Stimulated activated CD4-positive, alpha-beta T cell treated with anti-CD3 and anti-CD28 coated beads, Interleukin-2, amount 100 ng/mL, for 48 hours (primary cell): ENCODE data around the gene TMEM138.

Source experiments
- DNase-seq, 2 donors: peaks; one replicate each; pipeline ENCODE4 v3.0.0-alpha.2; 2020

The TMEM138 gene

DNA sequence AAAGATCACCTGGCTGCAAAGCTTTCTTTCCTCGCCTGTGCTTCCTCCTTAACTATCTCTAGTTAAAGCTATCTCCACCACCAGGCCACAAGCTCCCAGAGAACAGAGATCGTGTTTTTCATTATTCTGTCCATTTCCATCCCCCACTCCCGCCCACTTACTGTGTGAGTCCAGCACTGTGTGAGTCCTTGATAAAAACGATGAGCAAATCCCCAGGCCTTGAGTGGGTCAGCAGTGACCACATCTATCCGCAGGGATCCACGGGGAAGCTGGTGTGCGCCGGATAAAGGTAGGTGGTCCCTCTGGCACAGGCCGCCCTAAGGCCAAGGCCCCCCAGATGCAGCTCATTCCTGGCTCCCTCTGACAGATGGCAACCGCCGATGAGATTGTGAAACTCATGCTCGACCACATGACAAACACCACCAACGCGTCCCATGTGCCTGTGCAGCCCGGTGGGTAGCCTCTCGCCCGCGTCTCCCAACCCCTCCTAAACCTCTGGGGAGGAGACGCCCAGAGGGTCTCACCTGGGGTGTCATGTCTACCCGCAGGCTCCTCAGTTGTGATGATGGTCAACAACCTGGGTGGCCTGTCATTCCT is 19.9 kb upstream of the TMEM138 start:
- DNase-seq = no peak

DNA sequence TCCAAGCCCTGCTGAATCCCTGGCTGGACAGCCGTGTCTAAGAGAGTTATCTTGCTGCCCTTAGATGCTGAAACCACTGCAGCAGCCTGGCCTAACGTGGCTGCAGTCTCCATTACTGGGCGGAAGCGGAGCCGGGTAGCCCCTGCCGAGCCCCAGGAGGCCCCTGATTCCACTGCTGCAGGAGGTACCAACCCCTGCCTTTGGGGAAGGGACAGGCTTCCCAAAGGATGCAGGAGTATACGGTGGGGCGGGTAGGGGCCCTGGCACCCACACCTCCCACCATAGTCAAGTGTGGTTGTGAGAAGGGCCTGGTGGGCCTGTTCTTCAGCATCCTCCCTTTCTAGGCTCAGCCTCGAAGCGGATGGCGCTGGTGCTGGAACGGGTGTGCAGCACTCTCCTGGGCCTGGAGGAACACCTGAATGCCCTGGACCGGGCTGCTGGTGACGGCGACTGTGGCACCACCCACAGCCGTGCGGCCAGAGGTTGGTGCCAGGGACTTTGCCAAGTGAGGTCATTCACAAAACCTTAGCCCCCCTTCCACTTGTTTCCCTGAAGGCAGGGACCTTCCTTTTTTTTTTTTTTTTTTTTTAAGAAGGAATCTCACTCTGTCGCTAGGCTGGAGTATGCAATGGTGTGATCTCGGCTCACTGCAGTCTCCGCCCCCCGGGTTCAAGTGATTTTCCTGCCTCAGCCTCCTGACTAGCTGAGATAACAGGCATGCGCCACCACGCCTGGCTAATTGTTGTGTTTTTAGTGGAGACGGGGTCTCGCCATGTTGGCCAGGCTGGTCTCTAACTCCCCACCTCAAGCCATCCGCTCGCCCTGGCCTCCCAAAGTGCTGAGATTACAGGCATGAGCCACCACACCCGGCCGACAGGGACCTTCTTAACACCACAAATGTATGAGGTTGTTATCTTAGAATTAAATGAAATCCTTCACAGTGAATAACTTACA is 18.1 kb upstream of the TMEM138 start:
- DNase-seq = no peak

DNA sequence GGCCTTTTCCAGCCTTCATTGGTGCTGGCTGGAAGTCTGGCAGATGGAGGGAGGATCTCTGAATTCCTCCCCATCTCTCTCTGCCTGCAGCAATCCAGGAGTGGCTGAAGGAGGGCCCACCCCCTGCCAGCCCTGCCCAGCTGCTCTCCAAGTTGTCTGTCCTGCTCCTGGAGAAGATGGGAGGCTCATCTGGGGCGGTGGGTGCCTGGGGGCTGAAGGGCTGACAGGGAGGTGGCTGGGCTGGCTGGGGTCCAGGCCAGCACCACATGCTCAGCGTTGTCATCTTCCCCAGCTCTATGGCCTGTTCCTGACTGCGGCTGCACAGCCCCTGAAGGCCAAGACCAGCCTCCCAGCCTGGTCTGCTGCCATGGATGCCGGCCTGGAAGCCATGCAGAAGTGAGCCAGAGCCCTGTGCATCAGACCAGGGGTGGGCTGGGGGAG is 17.0 kb upstream of the TMEM138 start:
- no peak for DNase-seq

DNA sequence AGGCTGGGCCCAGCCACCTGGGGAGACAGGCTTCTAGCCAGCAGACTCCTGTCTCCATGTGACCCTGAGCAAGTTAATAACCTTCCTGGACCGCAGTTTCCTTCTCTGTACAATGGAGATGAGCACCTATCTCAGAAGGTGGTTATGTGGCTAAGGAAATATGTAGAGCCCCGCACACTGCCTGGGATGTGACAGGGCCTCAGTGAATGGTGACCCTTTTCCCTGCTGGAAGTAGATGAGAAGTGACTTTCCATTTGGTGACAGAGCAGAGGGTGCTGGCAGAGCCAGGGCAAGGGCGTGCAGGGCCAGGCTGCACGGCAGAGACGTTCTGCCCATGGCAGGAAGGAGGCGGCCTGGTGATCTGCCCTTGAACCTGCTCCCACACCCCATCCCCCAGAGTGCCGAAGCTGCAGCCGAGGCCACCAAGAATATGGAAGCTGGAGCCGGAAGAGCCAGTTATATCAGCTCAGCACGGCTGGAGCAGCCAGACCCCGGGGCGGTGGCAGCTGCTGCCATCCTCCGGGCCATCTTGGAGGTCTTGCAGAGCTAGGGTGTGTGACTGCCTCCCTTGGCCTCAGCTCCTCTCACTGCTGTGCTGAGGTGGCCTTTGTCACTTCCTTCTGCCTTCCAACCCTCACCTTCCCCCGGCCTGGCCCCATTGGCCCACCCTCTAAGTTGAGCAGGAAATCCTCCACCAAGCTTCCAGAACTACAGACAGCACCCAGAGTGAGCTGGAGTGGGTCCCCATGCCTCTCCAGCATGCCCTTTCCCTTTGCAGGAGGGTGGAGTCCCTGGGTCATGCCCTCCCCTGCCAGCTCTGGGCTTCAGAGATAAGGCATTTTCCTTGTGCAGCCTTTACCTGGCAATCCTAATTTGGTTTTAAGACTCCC is 16.0 kb upstream of the TMEM138 start:
- no peak for DNase-seq

DNA sequence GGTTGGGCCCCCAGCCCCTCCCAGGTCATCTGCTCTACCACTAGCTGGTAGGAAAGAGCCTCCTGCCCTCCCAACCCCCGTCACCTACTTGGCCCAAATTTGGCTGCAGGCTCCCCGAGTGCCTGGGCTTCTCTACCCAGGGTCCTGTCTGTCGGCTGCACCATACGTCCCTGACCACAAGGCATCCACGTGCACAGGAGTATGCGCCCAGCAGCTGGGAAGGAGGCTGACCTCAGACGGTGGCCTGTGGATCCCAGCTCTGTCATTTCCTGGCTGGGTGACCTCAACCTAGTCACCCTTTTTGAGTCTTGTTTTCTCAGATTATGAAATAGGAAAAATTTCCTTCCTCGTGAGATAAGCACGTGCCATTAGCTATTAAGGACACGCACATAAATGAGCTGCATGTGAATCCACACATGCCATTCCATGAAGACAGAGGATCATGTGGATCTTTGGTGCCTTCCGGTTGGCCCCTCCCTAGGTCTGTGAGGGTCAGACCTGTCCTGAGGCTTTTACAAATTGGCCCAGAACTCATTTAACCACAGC is 14.2 kb upstream of the TMEM138 start:
- no peak for DNase-seq

DNA sequence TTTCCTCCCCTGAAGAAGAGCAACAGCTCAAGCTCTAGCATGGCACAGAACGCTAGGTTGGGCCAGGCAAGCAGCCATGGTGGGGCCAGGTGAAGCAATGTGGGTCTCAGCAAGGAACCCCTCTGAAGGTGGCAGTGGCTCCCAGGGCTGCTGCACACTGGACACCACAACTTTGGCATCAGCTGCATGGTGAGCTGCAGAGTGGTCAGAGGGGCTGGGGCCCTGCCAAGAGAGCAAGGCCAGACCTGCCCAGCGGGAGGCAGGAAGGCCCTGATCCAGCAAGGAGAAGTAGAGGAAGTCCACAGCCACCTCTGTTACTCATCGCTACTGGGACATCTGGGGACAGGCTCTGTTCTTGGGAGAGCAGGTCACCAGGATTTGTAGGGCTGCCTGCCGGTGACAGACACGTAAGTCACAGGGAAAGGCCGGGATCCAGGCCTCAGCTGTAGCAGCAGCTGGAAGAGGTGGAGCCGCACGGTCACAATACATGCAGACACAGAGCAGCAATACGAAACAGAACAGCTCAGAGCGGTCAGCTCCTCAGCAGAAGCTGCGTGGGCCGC is 12.9 kb upstream of the TMEM138 start:
- no peak for DNase-seq

DNA sequence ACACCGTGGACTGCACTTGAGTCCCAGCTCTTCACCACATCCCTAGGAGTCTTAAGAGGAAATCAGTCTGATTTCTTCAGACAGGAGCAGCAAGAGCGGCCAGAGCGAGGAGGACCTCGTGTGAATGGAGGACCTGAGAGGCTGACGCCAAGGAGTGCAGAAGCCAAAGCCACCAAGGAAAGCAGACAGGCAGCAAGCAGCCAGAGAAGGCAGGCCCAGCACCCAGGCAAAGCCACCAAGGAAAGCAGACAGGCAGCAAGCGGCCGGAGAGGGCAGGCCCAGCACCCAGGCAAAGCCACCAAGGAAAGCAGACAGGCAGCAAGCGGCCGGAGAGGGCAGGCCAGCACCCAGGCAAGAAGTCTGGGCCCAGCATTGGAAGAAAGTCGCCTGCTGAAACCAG is 12.3 kb upstream of the TMEM138 start:
- DNase-seq = no peak

DNA sequence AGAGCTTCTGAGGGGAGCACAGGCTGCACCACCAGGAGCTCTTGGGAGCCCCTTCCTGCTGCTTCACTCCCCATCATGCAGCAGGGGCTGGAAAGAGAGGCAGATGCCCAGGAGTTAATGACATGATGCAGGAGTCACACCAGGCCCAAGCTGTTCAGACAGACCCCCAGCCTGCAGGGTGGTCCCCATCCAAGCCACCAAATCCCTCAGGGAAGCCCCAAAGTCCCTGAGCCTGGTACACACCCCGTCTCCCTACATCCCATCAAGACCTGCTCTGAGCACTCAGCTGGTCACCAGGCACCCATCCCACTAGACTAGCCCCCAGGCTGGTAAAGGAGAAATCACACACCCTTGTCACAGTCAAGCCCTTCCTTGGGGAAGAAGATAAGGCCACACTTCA is 11.8 kb upstream of the TMEM138 start:
- no peak for DNase-seq

DNA sequence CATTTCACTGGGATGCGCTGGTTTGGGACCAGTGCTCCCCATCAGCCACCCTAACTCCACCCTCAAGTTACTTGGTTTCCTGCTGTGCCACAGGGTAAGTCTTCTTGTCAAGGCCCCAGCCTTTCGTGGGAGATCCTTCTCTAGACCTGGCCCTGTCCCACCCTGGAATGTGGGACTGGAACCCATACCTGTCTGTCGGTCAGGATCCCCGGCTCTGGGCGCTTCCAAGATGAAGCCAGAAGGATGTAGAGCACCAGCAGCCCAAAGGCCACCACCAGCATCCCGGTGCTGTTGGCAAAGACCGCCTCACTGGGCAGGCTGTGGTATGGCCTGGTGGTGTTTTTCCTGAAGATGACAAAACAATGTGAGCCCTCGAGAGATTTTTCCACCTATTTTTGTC is 11.4 kb upstream of the TMEM138 start:
- no peak for DNase-seq

DNA sequence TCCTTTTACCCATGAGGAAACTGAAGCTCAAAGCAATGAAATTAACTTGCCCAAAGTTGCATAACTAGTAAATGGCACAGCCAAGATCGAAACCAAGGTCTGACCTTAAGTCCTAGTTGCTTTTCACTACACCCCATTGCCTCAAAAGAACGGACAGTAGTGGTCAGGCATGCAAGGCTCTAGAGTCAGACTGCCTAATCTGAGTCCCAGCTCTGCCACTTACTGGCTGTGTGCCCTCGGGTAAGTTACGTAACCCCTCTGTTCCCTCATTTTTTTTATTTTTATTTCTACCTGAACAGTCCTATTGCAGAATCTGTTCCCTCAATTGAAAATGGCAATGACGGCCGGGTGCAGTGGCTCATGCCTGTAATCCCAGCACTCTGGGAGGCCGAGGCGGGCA is 10.1 kb upstream of the TMEM138 start:
- DNase-seq = no peak

DNA sequence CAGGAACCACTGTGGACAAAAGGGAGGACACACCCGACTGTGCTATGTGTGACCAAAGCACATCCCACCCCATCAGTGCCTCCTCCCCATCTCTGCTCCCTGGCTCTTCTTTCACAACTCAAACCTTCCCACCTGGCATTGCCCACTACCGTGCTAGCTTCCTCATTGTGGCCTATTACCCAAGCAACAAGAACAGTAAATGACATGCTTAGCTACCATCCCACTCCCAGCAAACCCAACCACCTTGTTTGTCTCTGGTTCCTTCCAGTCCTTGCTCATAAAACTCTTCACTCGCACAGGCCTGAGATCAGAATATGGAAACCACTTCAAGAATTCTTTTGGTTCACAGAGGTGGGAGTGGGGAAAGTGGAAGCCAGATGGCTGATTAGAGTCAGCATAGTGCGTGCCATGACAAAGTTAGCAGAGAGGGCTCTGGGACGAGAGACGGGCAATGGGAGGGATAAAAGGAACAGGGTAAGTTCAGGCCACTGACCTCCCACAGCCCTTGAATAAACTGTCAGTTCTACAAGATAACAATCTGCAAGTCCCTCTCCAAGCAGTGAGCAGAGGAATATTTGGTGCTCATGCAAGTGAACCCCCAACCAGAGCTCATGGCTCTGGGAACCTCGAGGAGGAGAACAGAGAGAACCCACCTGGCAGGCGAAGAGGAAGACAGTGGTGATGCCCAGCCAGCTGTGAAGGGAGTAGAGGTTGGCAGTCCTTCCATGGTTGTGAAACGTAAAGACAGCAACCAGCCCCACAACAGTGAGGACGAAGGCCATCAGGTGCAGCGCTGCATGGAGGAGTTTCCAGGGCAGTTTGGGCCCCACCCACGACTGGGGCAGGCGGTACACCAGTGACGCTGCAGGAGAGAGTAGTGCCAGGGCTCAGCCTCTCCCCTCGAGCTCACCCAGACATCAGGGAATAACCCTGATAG is 8.8 kb upstream of the TMEM138 start:
- no peak for DNase-seq

DNA sequence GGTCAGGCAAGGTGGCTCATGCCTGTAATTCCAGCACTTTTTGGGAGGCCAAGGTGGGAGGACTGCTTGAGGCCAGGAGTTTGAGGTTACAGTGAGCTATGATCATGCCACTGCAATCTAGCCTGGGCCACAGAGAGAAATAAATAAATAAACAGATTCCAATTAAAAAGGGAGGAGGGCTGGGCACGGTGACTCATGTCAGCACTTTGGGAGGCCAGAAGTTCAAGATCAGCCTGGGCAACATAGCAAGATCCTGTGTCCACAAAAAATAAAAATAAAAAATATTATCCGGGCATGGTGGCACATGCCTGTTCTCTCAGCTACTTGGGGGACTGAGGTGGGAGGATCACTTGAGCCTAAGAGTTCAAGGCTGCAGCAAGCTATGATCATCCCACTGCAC is 8.0 kb upstream of the TMEM138 start:
- no peak for DNase-seq

DNA sequence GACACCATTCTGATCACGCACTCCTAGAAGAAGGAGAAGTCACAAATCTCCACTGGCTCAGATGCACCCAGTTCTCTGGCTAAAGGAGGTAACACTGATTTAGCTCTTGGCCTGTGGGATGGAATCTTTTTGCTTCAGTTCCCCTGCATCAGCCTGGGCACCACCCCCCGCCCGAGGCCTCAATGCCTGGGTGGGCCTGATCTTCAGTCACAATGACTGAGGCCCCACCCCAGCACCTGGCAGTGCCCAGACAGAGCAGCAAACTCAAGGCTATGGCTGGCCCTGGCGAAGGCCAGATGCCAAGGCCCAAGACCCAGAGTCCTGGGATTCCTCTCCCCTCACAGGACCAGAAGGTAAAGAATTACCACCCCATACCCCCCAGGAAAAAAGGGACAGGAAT is 5.5 kb upstream of the TMEM138 start:
- DNase-seq = no peak

DNA sequence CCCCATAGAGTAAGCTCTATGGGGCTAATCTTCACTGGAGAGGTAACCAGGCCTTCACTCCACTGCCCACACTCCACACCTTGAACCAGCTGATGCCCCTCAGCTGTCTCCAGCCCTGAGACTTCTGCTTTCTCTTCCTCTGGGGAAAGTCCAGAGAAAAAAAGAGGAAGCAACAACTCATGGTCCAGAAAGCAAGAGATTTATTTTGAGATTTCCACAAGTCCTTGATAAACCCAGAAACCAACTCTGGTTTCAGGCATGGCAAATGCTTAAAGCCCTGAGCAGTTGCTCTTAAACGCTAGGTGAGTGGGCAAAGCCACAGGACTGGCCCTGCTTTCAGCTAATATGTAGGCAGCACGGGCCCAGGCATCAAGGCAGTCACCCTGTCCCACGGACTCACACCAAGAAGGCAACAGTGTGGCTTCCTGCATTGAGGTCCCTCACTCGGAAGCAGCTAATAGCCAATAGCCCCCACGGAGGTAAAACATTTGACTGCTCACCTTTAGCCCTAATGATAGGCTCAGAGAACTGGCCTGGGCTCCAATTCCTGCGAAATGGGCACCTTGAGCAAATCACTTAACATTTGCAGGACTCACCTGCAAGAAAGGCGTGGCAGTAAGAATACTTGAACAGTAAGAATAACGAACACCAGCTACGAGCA is 4.8 kb upstream of the TMEM138 start:
- DNase-seq = no peak

DNA sequence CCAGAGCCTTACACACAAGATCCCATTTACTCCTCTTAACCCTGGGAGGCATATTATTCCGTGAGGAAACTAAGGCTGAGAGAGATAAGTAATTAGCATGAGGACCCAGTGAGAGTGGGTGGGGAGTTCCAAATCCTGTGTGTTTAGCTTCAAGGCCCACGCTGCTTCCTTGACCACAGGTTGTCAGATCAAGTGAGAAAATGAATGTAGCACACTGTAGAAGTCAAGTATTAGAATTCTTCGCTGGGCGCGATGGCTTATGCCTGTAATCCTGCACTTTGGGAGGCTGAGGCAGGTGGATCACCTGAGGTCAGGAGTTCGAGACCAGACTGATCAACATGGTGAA is 4.3 kb upstream of the TMEM138 start:
- no peak for DNase-seq

DNA sequence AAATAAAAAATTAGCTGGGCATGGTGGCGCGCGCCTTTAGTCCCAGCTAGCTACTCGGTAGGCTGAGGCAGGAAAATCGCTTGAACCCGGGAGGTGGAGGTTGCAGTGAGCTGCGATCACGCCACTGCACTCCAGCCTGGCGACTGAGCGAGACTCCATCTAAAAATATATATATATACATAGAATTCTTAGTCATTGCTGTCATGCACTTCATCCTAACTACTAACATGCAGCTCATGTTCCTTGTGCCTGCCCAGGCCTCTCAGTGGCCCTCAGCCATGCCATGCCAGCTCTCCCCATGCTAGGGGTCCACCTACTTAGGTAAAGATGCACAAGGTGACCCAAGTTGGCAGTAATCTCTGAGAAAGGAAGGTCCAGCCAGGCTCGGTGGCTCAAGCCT is 3.6 kb upstream of the TMEM138 start:
- no peak for DNase-seq

DNA sequence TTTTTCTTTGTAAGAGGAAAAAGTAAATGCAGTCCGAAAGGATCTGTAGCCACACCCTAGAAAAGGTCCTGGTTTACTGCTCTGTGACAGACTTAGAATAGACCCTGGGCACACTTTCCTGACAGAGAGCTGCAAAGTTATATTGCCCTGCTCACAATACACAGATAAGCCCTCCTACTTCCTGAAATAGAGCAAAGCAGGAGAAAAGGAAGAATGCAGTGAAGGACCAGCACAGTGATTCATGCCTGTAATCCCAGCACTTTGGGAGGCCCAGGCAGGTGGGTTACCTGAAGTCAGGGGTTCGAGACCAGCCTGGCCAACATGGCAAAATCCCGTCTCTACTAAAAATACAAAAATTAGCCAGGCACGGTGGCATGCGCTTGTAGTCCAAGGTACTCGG is 2.7 kb upstream of the TMEM138 start:
- DNase-seq = no peak

DNA sequence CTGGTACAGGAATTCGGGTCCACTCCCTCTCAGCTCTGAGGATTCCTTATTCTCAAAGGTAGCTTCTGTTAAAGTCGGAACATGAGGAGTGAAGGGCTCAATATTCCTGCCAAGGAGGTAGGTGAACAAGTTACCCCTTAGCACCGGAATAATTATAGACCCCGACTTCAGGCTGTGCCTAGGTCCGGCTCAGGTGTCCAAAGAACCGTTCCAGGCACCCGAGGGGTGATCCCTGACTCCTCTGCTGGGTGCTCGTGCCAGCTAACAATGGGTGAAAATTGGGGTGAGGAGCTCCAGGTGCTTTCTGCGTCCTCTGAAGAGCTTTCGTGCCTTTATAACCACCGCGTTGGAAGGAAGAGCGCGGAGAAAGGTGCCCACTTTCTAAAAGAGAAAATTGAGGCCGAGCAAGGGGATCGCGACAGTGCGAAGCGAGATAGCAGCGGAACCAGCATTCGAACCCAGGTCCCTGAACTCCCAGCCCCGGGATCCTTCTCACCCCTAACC is 885 bp upstream of the TMEM138 start:
- DNase-seq = no peak

DNA sequence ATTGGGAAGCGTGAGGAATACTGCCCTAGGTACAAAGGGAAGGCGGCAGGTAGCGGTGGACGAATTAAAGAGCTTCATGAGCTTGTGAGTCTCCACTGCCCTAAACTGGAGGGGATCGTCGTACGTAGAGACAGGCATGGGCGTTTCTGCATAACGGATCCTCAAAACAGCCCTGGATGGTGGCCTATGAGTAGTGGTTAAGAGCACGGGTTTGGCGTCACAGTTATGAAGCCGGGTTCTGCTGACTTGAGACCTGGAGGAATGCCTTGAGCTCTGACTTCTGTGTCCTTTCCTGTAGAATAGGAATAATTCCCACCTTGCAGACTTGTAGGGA is 335 bp downstream of the TMEM138 start:
- peak; percentile 14 to 19 for DNase-seq

DNA sequence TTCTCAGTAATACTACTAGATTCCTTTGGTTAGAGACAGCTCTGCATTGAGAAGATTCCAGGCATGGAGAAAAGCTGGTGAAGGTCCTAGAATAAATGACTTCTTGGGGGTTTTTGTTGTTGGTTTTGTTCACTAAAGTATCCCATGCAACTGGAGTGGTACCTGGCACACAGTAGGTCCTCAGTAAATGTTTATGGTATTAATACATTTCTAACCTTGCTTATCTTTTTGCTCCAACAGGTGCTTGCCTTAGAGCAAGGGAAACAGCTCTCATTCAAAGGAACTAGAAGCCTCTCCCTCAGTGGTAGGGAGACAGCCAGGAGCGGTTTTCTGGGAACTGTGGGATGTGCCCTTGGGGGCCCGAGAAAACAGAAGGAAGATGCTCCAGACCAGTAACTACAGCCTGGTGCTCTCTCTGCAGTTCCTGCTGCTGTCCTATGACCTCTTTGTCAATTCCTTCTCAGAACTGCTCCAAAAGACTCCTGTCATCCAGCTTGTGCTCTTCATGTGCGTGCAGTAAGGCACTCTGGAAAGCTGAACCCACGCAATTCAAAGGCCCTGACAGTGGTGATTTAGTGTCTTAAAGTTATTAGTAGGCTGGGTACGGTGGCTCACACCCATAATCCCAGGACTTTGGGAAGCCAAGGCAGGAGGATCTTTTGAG is 2.0 kb downstream of the TMEM138 start:
- no peak for DNase-seq

DNA sequence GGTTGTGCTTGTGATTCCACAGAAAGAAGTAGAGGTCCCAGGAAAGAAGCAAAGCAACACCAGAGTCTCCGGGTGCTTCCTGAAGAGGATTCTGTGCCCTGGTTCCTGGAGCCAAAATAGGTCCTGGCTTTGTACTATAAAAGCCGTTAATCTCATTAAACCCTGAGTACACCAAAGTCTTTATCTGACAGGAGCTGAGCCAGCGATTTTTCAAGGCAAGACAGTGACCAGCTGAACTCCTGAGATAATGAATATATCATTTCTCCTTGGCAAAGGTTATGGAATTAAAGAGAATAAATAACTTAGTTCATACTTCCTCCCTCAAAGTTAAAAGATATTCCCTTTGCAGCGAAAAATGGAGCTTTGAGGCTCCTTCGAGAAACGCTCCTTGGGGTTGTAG is 5.2 kb downstream of the TMEM138 start:
- DNase-seq = no peak
